Keratinocyte (primary cell): ENCODE results near the gene C19orf47. TPM values are rescaled to one million over a fixed set of nuclear protein-coding genes. Genes with fewer than 3 reads are reported as not detected.

ENCODE experiments used
- DNase-seq: peaks from one replicate; pipeline ENCODE4 v3.0.0-alpha.2; 2011; ENCODE audit warnings: low read depth, missing footprints, low spot score
- FAIRE-seq: peaks from 2 replicates; lab custom pipeline; 2011; peaks lifted over from hg19 to GRCh38; lab: Jason Lieb, UNC
- H2AFZ ChIP-seq: 2 replicates; pipeline ENCODE4 v1.6.0; 2012; ENCODE audit warnings: low read length, control low read depth, inconsistent platforms; ENCODE audit not compliant: control insufficient read depth
- H3K27ac ChIP-seq: 2 replicates; pipeline ENCODE4 v1.5.1; 2011; ENCODE audit warnings: low read length; ENCODE audit not compliant: control insufficient read depth, insufficient read depth
- H3K27me3 ChIP-seq: 3 replicates; pipeline ENCODE4 v1.6.0; 2011; ENCODE audit warnings: low read length; ENCODE audit not compliant: control insufficient read depth, insufficient read depth; ENCODE audit errors: extremely low read depth
- H3K36me3 ChIP-seq, 2 experiments: 2 replicates in 1 of 2; 3 replicates in 1 of 2; pipeline ENCODE4 v1.5.1; 2011; ENCODE audit warnings: low read length in 2 of 2, mild to moderate bottlenecking in 1 of 2; ENCODE audit not compliant: control insufficient read depth in 2 of 2, insufficient read depth in 2 of 2; ENCODE audit errors: extremely low read depth in 1 of 2
- H3K4me1 ChIP-seq: 3 replicates; pipeline ENCODE4 v1.5.1; 2011; ENCODE audit warnings: low read length; ENCODE audit not compliant: control insufficient read depth, insufficient read depth; ENCODE audit errors: extremely low read depth
- H3K4me2 ChIP-seq: 3 replicates; pipeline ENCODE4 v1.6.0; 2011; ENCODE audit warnings: low read depth, low read length; ENCODE audit not compliant: control insufficient read depth, insufficient read depth; ENCODE audit errors: extremely low read depth
- H3K4me3 ChIP-seq, 3 experiments: fragments of 200-600 bp in 1 of 3; sonication (generic) in 1 of 3; 2 replicates in 2 of 3; 3 replicates in 1 of 3; pipeline ENCODE4 v1.5.1; 2011 to 2016; ENCODE audit warnings: low read length in 3 of 3, mild to moderate bottlenecking in 3 of 3, control low read depth in 2 of 3, inconsistent platforms in 1 of 3, low read depth in 1 of 3, mixed read lengths in 1 of 3, mixed run types in 1 of 3, moderate library complexity in 1 of 3; ENCODE audit not compliant: control insufficient read depth in 2 of 3, insufficient read depth in 2 of 3; ENCODE audit errors: extremely low read depth in 1 of 3
- H3K79me2 ChIP-seq: 2 replicates; pipeline ENCODE4 v1.6.0; 2012; ENCODE audit warnings: low read length; ENCODE audit not compliant: control insufficient read depth, insufficient read depth
- H3K9ac ChIP-seq: 3 replicates; pipeline ENCODE4 v1.6.0; 2011; ENCODE audit warnings: low read length; ENCODE audit not compliant: control insufficient read depth, insufficient read depth; ENCODE audit errors: extremely low read depth
- H3K9me1 ChIP-seq: 3 replicates; pipeline ENCODE4 v1.6.0; 2011; ENCODE audit warnings: low read length; ENCODE audit not compliant: control insufficient read depth, insufficient read depth; ENCODE audit errors: extremely low read depth
- H3K9me3 ChIP-seq: 2 replicates; pipeline ENCODE4 v1.5.1; 2012; ENCODE audit warnings: low read depth, low read length; ENCODE audit not compliant: control insufficient read depth
- H4K20me1 ChIP-seq: 3 replicates; pipeline ENCODE4 v1.6.0; 2011; ENCODE audit warnings: low read length; ENCODE audit not compliant: control insufficient read depth, insufficient read depth; ENCODE audit errors: extremely low read depth
- CTCF ChIP-seq, 3 experiments: IDR thresholded peaks in 1 of 3; conservative IDR thresholded peaks in 1 of 3; optimal IDR thresholded peaks in 1 of 3; 2 replicates in 2 of 3; 3 replicates in 1 of 3; pipeline versions ENCODE3 to v1.5.1; 2011; ENCODE audit warnings: low read length in 3 of 3, mild to moderate bottlenecking in 3 of 3, moderate library complexity in 2 of 3, control low read depth in 1 of 3, inconsistent platforms in 1 of 3; ENCODE audit not compliant: insufficient read depth in 2 of 3; ENCODE audit errors: extremely low read depth in 1 of 3
- EZH2 ChIP-seq: IDR thresholded peaks from one replicate; pipeline ENCODE4 v1.6.1; 2012; ENCODE audit warnings: inconsistent platforms, mild to moderate bottlenecking, low read length, moderate library complexity
- dilution Hi-C: fragments of 300-500 bp; cut with MboI; formaldehyde crosslinking; loops from one replicate; pipeline ENCODE4 v1.7.0; 2020; ENCODE audit warnings: low sequenced_read_pairs; ENCODE audit not compliant: extremely low pct_ligation_motif_present
- polyA plus RNA-seq, 5 experiments: library from polyadenylated mRNA; depleted of rRNA in 3 of 5; stranded (reverse) in 3 of 5; stranded (forward) in 1 of 5; unstranded in 1 of 5; fragments of >200 nt; gene quantifications; 1 replicate in 1 of 5; 2 replicates in 3 of 5; 3 replicates in 1 of 5; pipeline versions ENCODE4 v1.2.1 to v1.2.3, GENCODE V29; 2011 to 2012; ENCODE audit warnings: missing spikeins in 2 of 5, low read depth in 1 of 5, low replicate concordance in 1 of 5

C19orf47 gene
- polyA plus RNA-seq, 1 donor (not counting 4 experiments of a cell fraction or from before 2014, with no cell fraction given), result 13.3 TPM

- FAIRE-seq, result no peak
- H3K9ac ChIP-seq, result no peak overlapping the region
- peaks cover 24 to 31% of the 10 kb centered on the region in 2 experiments for H3K36me3 ChIP-seq
- no peak for TF ChIP-seq EZH2
- no peak for TF ChIP-seq CTCF (optimal IDR thresholded peaks at IDR 0.05 in 1 of 3, IDR thresholded peaks at IDR 0.05 in 1 of 3, conservative IDR thresholded peaks at IDR 0.05 in 1 of 3; ENCODE audit: extremely low read depth in 1 of 3, insufficient read depth in 2 of 3, low read length in 3 of 3)
- dilution Hi-C loops, result no loop called here
- no peak overlapping the region for H3K4me2 ChIP-seq
- H3K9me3 ChIP-seq, result no peaks in the 10 kb centered on the region
- H3K4me3 ChIP-seq, result no peak overlapping the region
- H4K20me1 ChIP-seq, result no peaks in the 10 kb centered on the region
- H3K9me1 ChIP-seq, result no peaks in the 10 kb centered on the region
- H3K4me1 ChIP-seq, result no peaks in the 10 kb centered on the region
- H3K27ac ChIP-seq, result no peak overlapping the region
- no peak for DNase-seq
- H3K27me3 ChIP-seq, result no peaks in the 10 kb centered on the region
- no peak overlapping the region for H2AFZ ChIP-seq
- H3K79me2 ChIP-seq, result no peaks in the 10 kb centered on the region
These were observed 27.1 kb downstream of the C19orf47 start for GRCh38 chr19:40321076-40321475.

GRCh38 chr19:40320558-40320935 lies 27.6 kb downstream of the C19orf47 start:
- H3K27ac ChIP-seq, result no peak overlapping the region
- dilution Hi-C loops, result no loop called here
- peaks cover 20 to 28% of the 10 kb centered on the region in 2 experiments for H3K36me3 ChIP-seq

More at GRCh38 chr19:40320558-40320935, 27.6 kb downstream of the C19orf47 start:
- H3K79me2 ChIP-seq, result no peaks in the 10 kb centered on the region
- no peaks in the 10 kb centered on the region for H3K4me1 ChIP-seq
- no peak overlapping the region for H3K4me2 ChIP-seq
- no peaks in the 10 kb centered on the region for H3K9me3 ChIP-seq
- no peak overlapping the region for H2AFZ ChIP-seq
- FAIRE-seq, result no peak
- TF ChIP-seq CTCF (optimal IDR thresholded peaks at IDR 0.05 in 1 of 3, IDR thresholded peaks at IDR 0.05 in 1 of 3, conservative IDR thresholded peaks at IDR 0.05 in 1 of 3; ENCODE audit: extremely low read depth in 1 of 3, insufficient read depth in 2 of 3, low read length in 3 of 3) (no peak), EZH2 (no peak)
- no peaks in the 10 kb centered on the region for H3K9me1 ChIP-seq
- no peak overlapping the region for H3K9ac ChIP-seq
- no peaks in the 10 kb centered on the region for H3K27me3 ChIP-seq
- no peak for DNase-seq
- H4K20me1 ChIP-seq, result no peaks in the 10 kb centered on the region
- H3K4me3 ChIP-seq, result no peak overlapping the region
